SU-DHL-6 (cell line): Measurements from ENCODE around the gene SOX5.

Source experiments
- H2AFZ ChIP-seq: fragments of 200-600 bp; sonication (generic); 2 replicates; pipeline ENCODE4 v1.6.1; 2014; ENCODE audit warnings: low read depth, mild to moderate bottlenecking, moderate library complexity, mixed read lengths, antibody characterized with exemption, low read length; ENCODE audit not compliant: severe bottlenecking
- H3F3A ChIP-seq: fragments of 200-600 bp; shearing (Covaris generic); 2 replicates; pipeline ENCODE4 v1.6.0; 2016; ENCODE audit warnings: antibody characterized with exemption, mild to moderate bottlenecking; ENCODE audit not compliant: insufficient read depth
- H3K27ac ChIP-seq: fragments of 200-600 bp; sonication (generic); 2 replicates; pipeline ENCODE4 v1.5.1; 2016; ENCODE audit warnings: low read depth, mild to moderate bottlenecking, low read length, moderate library complexity, mixed read lengths
- H3K27me3 ChIP-seq: fragments of 200-600 bp; sonication (generic), shearing (Covaris generic); 2 replicates; pipeline ENCODE4 v1.6.0; 2014; ENCODE audit warnings: mild to moderate bottlenecking, low read length
- H3K36me3 ChIP-seq: fragments of 200-600 bp; sonication (generic); 2 replicates; pipeline ENCODE4 v1.6.1; 2014; ENCODE audit warnings: mild to moderate bottlenecking, low read length, mixed read lengths
- H3K4me2 ChIP-seq: fragments of 300-600, 200-600 bp; shearing (Covaris generic), sonication (generic); 2 replicates; pipeline ENCODE4 v1.6.0; 2014; ENCODE audit warnings: low read length, low read depth, mild to moderate bottlenecking; ENCODE audit not compliant: poor library complexity, severe bottlenecking
- H3K4me3 ChIP-seq: fragments of 200-600 bp; sonication (generic); 2 replicates; pipeline ENCODE4 v1.5.1; 2014; ENCODE audit warnings: antibody characterized with exemption, low read length, mild to moderate bottlenecking, mixed read lengths; ENCODE audit not compliant: insufficient read depth, poor library complexity, severe bottlenecking
- H3K79me2 ChIP-seq: fragments of 200-600 bp; sonication (generic); 2 replicates; pipeline ENCODE4 v1.6.1; 2014; ENCODE audit warnings: mild to moderate bottlenecking, low read length, moderate library complexity; ENCODE audit not compliant: insufficient read depth
- H3K9ac ChIP-seq: fragments of 200-600 bp; sonication (generic); 2 replicates; pipeline ENCODE4 v1.7.0; 2014; ENCODE audit warnings: mild to moderate bottlenecking, low read length
- H3K9me2 ChIP-seq: fragments of 200-600 bp; sonication (generic); replicated peaks from 2 replicates; pipeline ENCODE4 v1.6.1; 2014; ENCODE audit warnings: low read length; ENCODE audit not compliant: insufficient read depth
- H3K9me3 ChIP-seq: fragments of 200-600 bp; sonication (generic); 2 replicates; pipeline ENCODE4 v1.6.1; 2014; ENCODE audit warnings: low read length, mixed read lengths; ENCODE audit not compliant: insufficient read depth
- H4K20me1 ChIP-seq: fragments of 200-600 bp; sonication (generic); 2 replicates; pipeline ENCODE4 v1.6.1; 2014; ENCODE audit warnings: low read depth, mild to moderate bottlenecking, antibody characterized with exemption, low read length, moderate library complexity, mixed read lengths
- CTCF ChIP-seq: fragments of 200-600 bp; sonication (generic); IDR thresholded peaks from one replicate; pipeline ENCODE4 v1.5.1; 2017; ENCODE audit warnings: antibody characterized with exemption, mild to moderate bottlenecking, low read length, moderate library complexity; ENCODE audit not compliant: insufficient read depth, poor library complexity, severe bottlenecking
- EZH2phosphoT487 ChIP-seq: fragments of 200-600 bp; sonication (generic), shearing (Covaris generic); conservative IDR thresholded peaks from 2 replicates; pipeline ENCODE4 v1.6.1; 2018; ENCODE audit warnings: mild to moderate bottlenecking, antibody characterized with exemption, low read length, moderate library complexity, mixed read lengths

SOX5 gene

GRCh38 chr12:23617749-23618148, 331.7 kb downstream of the SOX5 start:
- Histone ChIP-seq H4K20me1 (no peaks in the 10 kb centered on the region), H3K27me3 (no peaks in the 10 kb centered on the region), H3K79me2 (no peaks in the 10 kb centered on the region), H3K4me2 (no peak overlapping the region), H3K9me2 (no peaks in the 10 kb centered on the region), H3K36me3 (no peaks in the 10 kb centered on the region), H2AFZ (no peak overlapping the region), H3K9me3 (0 out of 2 replicates have a peak, but pooled peaks cover 5% of the 10 kb centered on the region), H3F3A (no peaks in the 10 kb centered on the region), H3K27ac (no peak overlapping the region), H3K4me3 (no peak overlapping the region), H3K9ac (no peak overlapping the region)
- no peak for TF ChIP-seq CTCF
- no peak for TF ChIP-seq EZH2phosphoT487

GRCh38 chr12:23614280-23614679, 335.2 kb downstream of the SOX5 start:
- Histone ChIP-seq H3K36me3 (no peaks in the 10 kb centered on the region), H2AFZ (no peak overlapping the region), H4K20me1 (no peaks in the 10 kb centered on the region), H3K4me2 (no peak overlapping the region), H3K27me3 (no peaks in the 10 kb centered on the region), H3K4me3 (no peak overlapping the region), H3K9me3 (no peaks in the 10 kb centered on the region), H3K27ac (no peak overlapping the region), H3K79me2 (no peaks in the 10 kb centered on the region), H3F3A (no peaks in the 10 kb centered on the region), H3K9ac (no peak overlapping the region), H3K9me2 (no peaks in the 10 kb centered on the region)
- TF ChIP-seq EZH2phosphoT487 (no peak), CTCF (no peak)

GRCh38 chr12:23611320-23611719, 338.1 kb downstream of the SOX5 start:
- Histone ChIP-seq H3K9ac (no peak overlapping the region), H3K27ac (no peak overlapping the region), H3K9me3 (no peaks in the 10 kb centered on the region), H3F3A (no peaks in the 10 kb centered on the region), H3K79me2 (no peaks in the 10 kb centered on the region), H3K27me3 (no peaks in the 10 kb centered on the region), H4K20me1 (no peaks in the 10 kb centered on the region), H3K9me2 (no peaks in the 10 kb centered on the region), H2AFZ (no peak overlapping the region), H3K4me3 (no peak overlapping the region), H3K36me3 (no peaks in the 10 kb centered on the region), H3K4me2 (no peak overlapping the region)
- TF ChIP-seq EZH2phosphoT487 (no peak), CTCF (no peak)
